Lung (tissue), 12 donors: ENCODE results near the gene DNASE2. TPM values are rescaled to one million over a fixed set of nuclear protein-coding genes. Genes with fewer than 3 reads are reported as not detected.
A peak's percentile ranks its signal among the peaks of the same experiment; 100 is the strongest.

Source experiments
- ATAC-seq: fragments of 200-7000 bp; cut with Tn5 transposase; one replicate; pipeline ENCODE4 v1.9.1; 2020; ENCODE audit warnings: moderate number of reproducible peaks; ENCODE audit not compliant: insufficient read depth, low FRiP score
- DNase-seq, 3 donors: peaks; one replicate each; pipeline ENCODE4 v3.0.0-alpha.2; 2013 to 2017
- H3K27ac ChIP-seq, 2 donors: one replicate each; pipeline ENCODE4 v1.5.1; 2013; ENCODE audit warnings: mild to moderate bottlenecking in 2 of 2, moderate library complexity in 2 of 2, control low read depth in 1 of 2, inconsistent platforms in 1 of 2, low read depth in 1 of 2, low read length in 1 of 2
- H3K27me3 ChIP-seq, 3 donors: one replicate each; pipeline ENCODE4 v1.5.1; 2013; ENCODE audit warnings: low read length in 2 of 3; ENCODE audit not compliant: control insufficient read depth in 3 of 3, insufficient read depth in 3 of 3
- H3K36me3 ChIP-seq, 4 donors: one replicate each; pipeline ENCODE4 v1.5.1; 2013; ENCODE audit warnings: low read length in 4 of 4, mild to moderate bottlenecking in 1 of 4, moderate library complexity in 1 of 4; ENCODE audit not compliant: control insufficient read depth in 4 of 4, insufficient read depth in 4 of 4
- H3K4me1 ChIP-seq, 5 donors: one replicate each; pipeline ENCODE4 v1.5.1; 2013; ENCODE audit warnings: low read length in 5 of 5, mild to moderate bottlenecking in 2 of 5, moderate library complexity in 1 of 5; ENCODE audit not compliant: control insufficient read depth in 5 of 5, insufficient read depth in 5 of 5
- H3K4me3 ChIP-seq: one replicate; pipeline ENCODE4 v1.5.1; 2013; ENCODE audit warnings: mild to moderate bottlenecking, control low read depth, moderate library complexity
- H3K9ac ChIP-seq, 2 donors: one replicate each; pipeline ENCODE4 v1.5.1; 2013; ENCODE audit warnings: low read length in 2 of 2, control low read depth in 1 of 2; ENCODE audit not compliant: insufficient read depth in 1 of 2
- H3K9me3 ChIP-seq, 4 donors: one replicate each; pipeline ENCODE4 v1.5.1; 2013; ENCODE audit warnings: low read length in 3 of 4, mild to moderate bottlenecking in 1 of 4, moderate library complexity in 1 of 4; ENCODE audit not compliant: control insufficient read depth in 4 of 4, insufficient read depth in 3 of 4
- WGBS, 2 donors: extraction: QIAGEN DNeasy Blood & Tissue Kit; methylation state at CpG; one replicate each; pipeline ENCODE4 v1.1.7; 2013; 5-methylcytosine and 5-hydroxymethylcytosine counted together
- polyA plus RNA-seq, 2 donors: library from polyadenylated mRNA; stranded (reverse); fragments of 200-250 nt; gene quantifications; one replicate each; pipeline ENCODE4 v1.2.1, GENCODE V29; 2013
- total RNA-seq, 2 donors: library from RNA; depleted of rRNA in 1 of 2; stranded (reverse); fragments of >200 nt in 1 of 2; gene quantifications; one replicate each; pipeline ENCODE4 v1.2.1, GENCODE V29; 2014 to 2021
- TF ChIP-seq, protein P1 (sequence below): IDR thresholded peaks from 2 replicates; pipeline ENCODE4 v1.5.1; 2012; ENCODE audit warnings: mild to moderate bottlenecking; ENCODE audit errors: control extremely low read depth, extremely low read depth
- donor health status: control.
- donor health status: control.
- donor health status: Bipolar disorder and iron deficiency.
- donor health status: healthy.
- donor health status: DM: yes; HTN: yes; CAD: no.

Gene DNASE2
- total and polyA plus RNA-seq, 4 donors = 31.2 to 72.3 (median 50.1) TPM

DNA sequence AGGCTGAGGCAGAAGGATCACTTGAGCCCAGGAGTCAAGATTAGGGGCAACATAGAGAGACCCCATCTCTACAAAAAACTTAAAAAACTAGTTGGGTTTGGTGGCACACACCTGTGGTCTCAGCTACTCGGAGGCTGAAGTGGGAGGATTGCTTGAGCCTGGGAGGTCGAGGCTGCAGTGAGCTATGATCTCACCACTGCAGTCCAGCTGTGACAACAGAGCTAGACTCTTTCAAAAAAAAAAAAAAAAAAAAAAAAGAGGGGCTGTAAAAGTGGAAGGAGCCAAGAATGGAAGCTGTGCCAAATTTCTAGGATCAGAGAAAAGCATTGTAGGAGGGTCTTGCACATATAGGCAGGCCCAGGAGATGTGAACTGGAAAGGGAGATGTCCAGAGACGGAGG lies 9.6 kb downstream of the DNASE2 start:
- TF ChIP-seq, protein P1, sequence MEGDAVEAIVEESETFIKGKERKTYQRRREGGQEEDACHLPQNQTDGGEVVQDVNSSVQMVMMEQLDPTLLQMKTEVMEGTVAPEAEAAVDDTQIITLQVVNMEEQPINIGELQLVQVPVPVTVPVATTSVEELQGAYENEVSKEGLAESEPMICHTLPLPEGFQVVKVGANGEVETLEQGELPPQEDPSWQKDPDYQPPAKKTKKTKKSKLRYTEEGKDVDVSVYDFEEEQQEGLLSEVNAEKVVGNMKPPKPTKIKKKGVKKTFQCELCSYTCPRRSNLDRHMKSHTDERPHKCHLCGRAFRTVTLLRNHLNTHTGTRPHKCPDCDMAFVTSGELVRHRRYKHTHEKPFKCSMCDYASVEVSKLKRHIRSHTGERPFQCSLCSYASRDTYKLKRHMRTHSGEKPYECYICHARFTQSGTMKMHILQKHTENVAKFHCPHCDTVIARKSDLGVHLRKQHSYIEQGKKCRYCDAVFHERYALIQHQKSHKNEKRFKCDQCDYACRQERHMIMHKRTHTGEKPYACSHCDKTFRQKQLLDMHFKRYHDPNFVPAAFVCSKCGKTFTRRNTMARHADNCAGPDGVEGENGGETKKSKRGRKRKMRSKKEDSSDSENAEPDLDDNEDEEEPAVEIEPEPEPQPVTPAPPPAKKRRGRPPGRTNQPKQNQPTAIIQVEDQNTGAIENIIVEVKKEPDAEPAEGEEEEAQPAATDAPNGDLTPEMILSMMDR = no peak
- no peaks in the 10 kb centered on the region for H3K27me3 ChIP-seq
- peaks cover 0 to 13% (median 0%) of the 10 kb centered on the region in 5 donors for H3K4me1 ChIP-seq
- peaks cover 0 to 3% (median 0%) of the 10 kb centered on the region in 4 donors for H3K9me3 ChIP-seq
- H3K27ac ChIP-seq = no peak overlapping the region
- no peak overlapping the region for H3K9ac ChIP-seq
- ATAC-seq (no peak), DNase-seq (no peak)
- H3K36me3 ChIP-seq = peaks cover 0 to 13% (median 0%) of the 10 kb centered on the region in 4 donors
- H3K4me3 ChIP-seq = no peak overlapping the region
- 80 to 89% methylated on average over 3 of the region's 3 CpGs for WGBS, 2 donors

DNA sequence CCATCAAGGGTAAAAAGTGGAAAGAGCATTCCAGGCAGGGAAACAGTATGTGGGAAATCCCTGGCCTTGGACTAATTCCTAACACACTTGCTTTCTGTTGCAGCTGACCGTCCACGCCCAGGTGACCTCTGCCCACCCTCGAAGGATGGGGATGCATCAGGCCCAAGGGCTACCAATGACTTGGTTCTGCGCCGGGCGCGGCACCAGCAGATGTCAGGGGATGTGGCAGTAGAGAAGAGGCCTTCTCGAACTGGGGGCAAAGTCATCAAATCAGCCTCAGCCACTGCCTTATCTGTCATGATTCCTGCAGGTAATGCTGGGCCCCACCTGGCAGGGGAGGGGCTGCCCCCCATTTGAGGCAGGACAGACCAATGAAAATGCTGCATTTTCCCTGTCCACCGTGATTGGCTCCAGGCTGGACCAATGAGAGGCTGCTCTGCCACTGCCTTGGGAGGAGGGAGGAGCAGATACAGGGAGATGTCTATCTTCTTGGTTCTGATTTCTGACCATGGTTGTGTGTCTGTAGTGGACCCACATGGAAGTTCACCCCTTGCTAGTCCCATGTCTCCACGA lies 12.6 kb downstream of the DNASE2 start:
- H3K4me3 ChIP-seq = no peak overlapping the region
- H3K4me1 ChIP-seq = peaks cover 0 to 11% (median 0%) of the 10 kb centered on the region in 5 donors
- no peak overlapping the region for H3K9ac ChIP-seq
- DNase-seq (no peak), ATAC-seq (no peak)
- WGBS, 2 donors = 95 to 99% methylated on average over 10 of the region's 10 CpGs
- no peaks in the 10 kb centered on the region for H3K36me3 ChIP-seq
- TF ChIP-seq, protein P1 = no peak
- no peaks in the 10 kb centered on the region for H3K27me3 ChIP-seq
- H3K27ac ChIP-seq = no peak overlapping the region
- H3K9me3 ChIP-seq = peaks cover 0 to 5% (median 0%) of the 10 kb centered on the region in 4 donors

DNA sequence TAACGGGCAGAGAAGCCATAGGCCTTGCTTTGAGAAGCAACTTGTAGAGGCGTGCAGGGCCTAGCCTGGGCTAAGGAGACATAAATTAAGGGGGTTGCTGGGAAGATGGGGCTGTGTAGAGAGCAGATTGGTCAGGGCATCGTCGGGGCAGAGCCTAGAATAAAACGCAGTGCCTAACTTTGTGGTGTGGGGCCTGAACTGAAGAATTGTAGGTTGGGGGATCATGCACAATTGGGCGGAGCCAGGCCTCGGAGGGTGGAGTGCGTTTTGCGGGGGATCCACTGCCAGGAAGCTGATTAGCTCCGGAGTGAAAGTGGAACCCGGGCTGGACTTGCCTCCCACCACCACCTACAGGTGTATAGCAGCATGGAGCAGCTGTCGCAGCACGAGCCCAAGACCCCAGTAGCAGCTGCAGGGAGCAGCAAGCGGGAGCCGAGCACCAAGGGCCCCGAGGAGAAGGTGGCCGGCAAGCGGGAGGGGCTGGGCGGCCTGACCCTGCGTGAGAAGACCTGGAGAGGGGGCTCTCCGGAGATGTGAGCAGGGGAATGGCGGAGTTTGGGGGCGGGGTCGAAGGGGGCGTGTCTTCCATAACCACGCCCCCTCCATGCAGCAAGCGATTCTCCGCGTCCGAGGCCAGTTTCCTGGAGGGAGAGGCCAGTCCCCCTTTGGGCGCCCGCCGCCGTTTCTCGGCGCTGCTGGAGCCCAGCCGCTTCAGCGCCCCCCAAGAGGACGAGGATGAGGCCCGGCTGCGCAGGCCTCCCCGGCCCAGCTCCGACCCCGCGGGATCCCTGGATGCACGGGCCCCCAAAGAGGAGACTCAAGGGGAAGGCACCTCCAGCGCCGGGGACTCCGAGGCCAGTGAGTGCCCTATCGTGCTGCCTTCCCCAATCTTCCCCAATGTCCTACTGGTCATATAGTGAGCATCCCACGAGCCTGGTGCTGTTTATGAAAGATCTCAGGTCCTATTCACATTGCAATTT lies 13.8 kb downstream of the DNASE2 start:
- WGBS, 2 donors = 5 to 9% methylated on average over 49 to 51 of the region's 51 CpGs
- Histone ChIP-seq H3K4me1 (peaks cover 0 to 9% (median 0%) of the 10 kb centered on the region in 5 donors), H3K9ac (peak overlapping the region in 1 of 2 donors; percentile 21), H3K27ac (no peak overlapping the region), H3K4me3 (no peak overlapping the region), H3K9me3 (peaks cover 0 to 1% (median 0%) of the 10 kb centered on the region in 4 donors), H3K36me3 (no peaks in the 10 kb centered on the region), H3K27me3 (no peaks in the 10 kb centered on the region)
- no peak for ATAC-seq
- TF ChIP-seq, protein P1 = no peak
- peak; percentile 85 to 87 (median 86) for DNase-seq
